Measurements from ENCODE around the gene DPH6.

DNA sequence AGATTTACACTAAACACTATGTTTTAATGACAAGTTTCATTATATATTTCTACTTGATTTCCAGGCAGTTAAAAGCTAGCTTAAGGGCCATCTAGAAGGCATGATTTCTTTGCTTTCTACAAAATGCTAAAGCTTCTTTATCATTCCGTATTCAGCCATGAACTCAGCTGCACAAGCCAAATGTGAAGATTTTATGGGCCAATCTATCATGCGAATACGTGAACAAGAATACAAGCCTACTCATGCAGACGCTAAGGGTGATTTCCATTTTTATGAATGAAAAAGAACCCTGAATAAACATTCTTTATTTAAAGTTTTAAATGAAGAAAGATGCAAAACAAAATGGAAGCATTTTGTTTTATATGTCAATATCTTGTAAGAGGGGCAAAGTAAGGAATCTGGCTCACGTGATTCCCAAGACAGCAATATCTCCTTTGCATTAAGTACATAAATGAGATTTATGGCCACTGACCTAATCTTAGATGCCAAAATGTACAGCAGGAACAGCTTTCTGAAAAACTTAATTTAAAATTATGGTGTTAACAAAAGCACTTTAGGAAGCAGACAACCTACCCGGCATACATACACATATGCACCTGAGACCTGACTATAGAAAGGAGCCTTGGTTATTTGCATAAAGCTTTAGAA, 215.8 kb downstream of the DPH6 start:
- TF ChIP-seq CSDC2 (CRISPR knock-in tag; IDR thresholded peaks at IDR 0.05): no peak
- no peak for TF ChIP-seq ZC3H10 (CRISPR knock-in tag; IDR thresholded peaks at IDR 0.05)
- TF ChIP-seq, protein P1, sequence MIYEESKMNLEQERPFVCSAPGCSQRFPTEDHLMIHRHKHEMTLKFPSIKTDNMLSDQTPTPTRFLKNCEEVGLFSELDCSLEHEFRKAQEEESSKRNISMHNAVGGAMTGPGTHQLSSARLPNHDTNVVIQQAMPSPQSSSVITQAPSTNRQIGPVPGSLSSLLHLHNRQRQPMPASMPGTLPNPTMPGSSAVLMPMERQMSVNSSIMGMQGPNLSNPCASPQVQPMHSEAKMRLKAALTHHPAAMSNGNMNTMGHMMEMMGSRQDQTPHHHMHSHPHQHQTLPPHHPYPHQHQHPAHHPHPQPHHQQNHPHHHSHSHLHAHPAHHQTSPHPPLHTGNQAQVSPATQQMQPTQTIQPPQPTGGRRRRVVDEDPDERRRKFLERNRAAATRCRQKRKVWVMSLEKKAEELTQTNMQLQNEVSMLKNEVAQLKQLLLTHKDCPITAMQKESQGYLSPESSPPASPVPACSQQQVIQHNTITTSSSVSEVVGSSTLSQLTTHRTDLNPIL (CRISPR knock-in tag; IDR thresholded peaks at IDR 0.05; ENCODE audit: low read depth): no peak
- TF ChIP-seq ZFP3 (CRISPR knock-in tag; IDR thresholded peaks at IDR 0.05): no peak
- no peak for TF ChIP-seq RARB (CRISPR knock-in tag; IDR thresholded peaks at IDR 0.05)
- no peak for TF ChIP-seq ZNF70 (CRISPR knock-in tag; IDR thresholded peaks at IDR 0.05)
- TF ChIP-seq, protein P2, sequence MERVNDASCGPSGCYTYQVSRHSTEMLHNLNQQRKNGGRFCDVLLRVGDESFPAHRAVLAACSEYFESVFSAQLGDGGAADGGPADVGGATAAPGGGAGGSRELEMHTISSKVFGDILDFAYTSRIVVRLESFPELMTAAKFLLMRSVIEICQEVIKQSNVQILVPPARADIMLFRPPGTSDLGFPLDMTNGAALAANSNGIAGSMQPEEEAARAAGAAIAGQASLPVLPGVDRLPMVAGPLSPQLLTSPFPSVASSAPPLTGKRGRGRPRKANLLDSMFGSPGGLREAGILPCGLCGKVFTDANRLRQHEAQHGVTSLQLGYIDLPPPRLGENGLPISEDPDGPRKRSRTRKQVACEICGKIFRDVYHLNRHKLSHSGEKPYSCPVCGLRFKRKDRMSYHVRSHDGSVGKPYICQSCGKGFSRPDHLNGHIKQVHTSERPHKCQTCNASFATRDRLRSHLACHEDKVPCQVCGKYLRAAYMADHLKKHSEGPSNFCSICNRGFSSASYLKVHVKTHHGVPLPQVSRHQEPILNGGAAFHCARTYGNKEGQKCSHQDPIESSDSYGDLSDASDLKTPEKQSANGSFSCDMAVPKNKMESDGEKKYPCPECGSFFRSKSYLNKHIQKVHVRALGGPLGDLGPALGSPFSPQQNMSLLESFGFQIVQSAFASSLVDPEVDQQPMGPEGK (CRISPR knock-in tag; IDR thresholded peaks at IDR 0.05; ENCODE audit: borderline replicate concordance): no peak
- no peak for TF ChIP-seq TOX (CRISPR knock-in tag; IDR thresholded peaks at IDR 0.05; ENCODE audit: borderline replicate concordance)
- no peak for TF ChIP-seq ESRRG (CRISPR knock-in tag; IDR thresholded peaks at IDR 0.05)
- no peak for TF ChIP-seq GLIS3 (CRISPR knock-in tag; IDR thresholded peaks at IDR 0.05)
- TF ChIP-seq, protein P3, sequence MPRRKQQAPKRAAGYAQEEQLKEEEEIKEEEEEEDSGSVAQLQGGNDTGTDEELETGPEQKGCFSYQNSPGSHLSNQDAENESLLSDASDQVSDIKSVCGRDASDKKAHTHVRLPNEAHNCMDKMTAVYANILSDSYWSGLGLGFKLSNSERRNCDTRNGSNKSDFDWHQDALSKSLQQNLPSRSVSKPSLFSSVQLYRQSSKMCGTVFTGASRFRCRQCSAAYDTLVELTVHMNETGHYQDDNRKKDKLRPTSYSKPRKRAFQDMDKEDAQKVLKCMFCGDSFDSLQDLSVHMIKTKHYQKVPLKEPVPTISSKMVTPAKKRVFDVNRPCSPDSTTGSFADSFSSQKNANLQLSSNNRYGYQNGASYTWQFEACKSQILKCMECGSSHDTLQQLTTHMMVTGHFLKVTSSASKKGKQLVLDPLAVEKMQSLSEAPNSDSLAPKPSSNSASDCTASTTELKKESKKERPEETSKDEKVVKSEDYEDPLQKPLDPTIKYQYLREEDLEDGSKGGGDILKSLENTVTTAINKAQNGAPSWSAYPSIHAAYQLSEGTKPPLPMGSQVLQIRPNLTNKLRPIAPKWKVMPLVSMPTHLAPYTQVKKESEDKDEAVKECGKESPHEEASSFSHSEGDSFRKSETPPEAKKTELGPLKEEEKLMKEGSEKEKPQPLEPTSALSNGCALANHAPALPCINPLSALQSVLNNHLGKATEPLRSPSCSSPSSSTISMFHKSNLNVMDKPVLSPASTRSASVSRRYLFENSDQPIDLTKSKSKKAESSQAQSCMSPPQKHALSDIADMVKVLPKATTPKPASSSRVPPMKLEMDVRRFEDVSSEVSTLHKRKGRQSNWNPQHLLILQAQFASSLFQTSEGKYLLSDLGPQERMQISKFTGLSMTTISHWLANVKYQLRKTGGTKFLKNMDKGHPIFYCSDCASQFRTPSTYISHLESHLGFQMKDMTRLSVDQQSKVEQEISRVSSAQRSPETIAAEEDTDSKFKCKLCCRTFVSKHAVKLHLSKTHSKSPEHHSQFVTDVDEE (CRISPR knock-in tag; IDR thresholded peaks at IDR 0.05): no peak
- TF ChIP-seq TCF4 (CRISPR knock-in tag; IDR thresholded peaks at IDR 0.05; ENCODE audit: borderline replicate concordance): no peak
- TF ChIP-seq ISL1 (CRISPR knock-in tag; IDR thresholded peaks at IDR 0.05): no peak
